ENCODE measurements around the gene CD36.

- TF ChIP-seq CTCF (IDR thresholded peaks at IDR 0.05; ENCODE audit: low read length) (no peak), EZH2phosphoT487 (IDR thresholded peaks at IDR 0.05; ENCODE audit: low read length) (no peak)
Observed at GRCh38 chr7:80597875-80598274, 40.6 kb upstream of the CD36 start.

All from MM.1S (cell line).